Neuronal stem cell (in vitro differentiated cells): ENCODE data around the gene CAPRIN2.

ENCODE experiments used
- DNase-seq: peaks from one replicate; pipeline ENCODE4 v3.0.0-alpha.2; 2013; ENCODE audit warnings: low spot score
- H2AFZ ChIP-seq: one replicate; pipeline ENCODE4 v1.6.1; 2013; ENCODE audit warnings: mild to moderate bottlenecking, low read length, inconsistent platforms
- H2AK5ac ChIP-seq: 2 replicates; pipeline ENCODE4 v1.6.1; 2013; ENCODE audit warnings: low read depth, mild to moderate bottlenecking, inconsistent platforms, low read length, moderate library complexity, mixed read lengths
- H2BK120ac ChIP-seq: 2 replicates; pipeline ENCODE4 v1.6.1; 2013; ENCODE audit warnings: low read depth, mild to moderate bottlenecking, inconsistent platforms, low read length, moderate library complexity, mixed read lengths
- H2BK12ac ChIP-seq: one replicate; pipeline ENCODE4 v1.6.1; 2013; ENCODE audit warnings: low read length, inconsistent platforms
- H2BK15ac ChIP-seq: 2 replicates; pipeline ENCODE4 v1.6.1; 2013; ENCODE audit warnings: mild to moderate bottlenecking, low read length, inconsistent platforms, mixed read lengths
- H2BK5ac ChIP-seq: one replicate; pipeline ENCODE4 v1.6.1; 2013; ENCODE audit warnings: inconsistent platforms, mild to moderate bottlenecking, low read length, moderate library complexity
- H3K14ac ChIP-seq: one replicate; pipeline ENCODE4 v1.6.1; 2013; ENCODE audit warnings: low read length, inconsistent platforms
- H3K18ac ChIP-seq: 2 replicates; pipeline ENCODE4 v1.6.1; 2013; ENCODE audit warnings: low read length, inconsistent platforms
- H3K23ac ChIP-seq: 2 replicates; pipeline ENCODE4 v1.6.1; 2013; ENCODE audit warnings: low read depth, mild to moderate bottlenecking, mixed read lengths, low read length, inconsistent platforms; ENCODE audit not compliant: poor library complexity
- H3K27ac ChIP-seq: replicated peaks from 3 replicates; pipeline ENCODE4 v1.5.1; 2013; ENCODE audit warnings: low read length, inconsistent platforms
- H3K27me3 ChIP-seq, 3 experiments: 2 replicates each; pipeline ENCODE4 v1.6.1; 2013; ENCODE audit warnings: low read length in 3 of 3, mild to moderate bottlenecking in 2 of 3, inconsistent platforms in 1 of 3, low read depth in 1 of 3, mixed read lengths in 1 of 3, moderate library complexity in 1 of 3; ENCODE audit not compliant: control insufficient read depth in 3 of 3, insufficient read depth in 3 of 3
- H3K36me3 ChIP-seq, 2 donors: replicated peaks in 1 of 2; 2 replicates each; pipeline ENCODE4 v1.6.1; 2013; ENCODE audit warnings: low read length in 2 of 2; ENCODE audit not compliant: control insufficient read depth in 2 of 2, insufficient read depth in 2 of 2
- H3K4ac ChIP-seq: 2 replicates; pipeline ENCODE4 v1.6.1; 2013; ENCODE audit warnings: inconsistent platforms, mild to moderate bottlenecking, low read length, moderate library complexity
- H3K4me1 ChIP-seq, 2 donors: 1 replicate in 1 of 2; 2 replicates in 1 of 2; pipeline ENCODE4 v1.6.1; 2013; ENCODE audit warnings: low read length in 2 of 2, low read depth in 1 of 2; ENCODE audit not compliant: control insufficient read depth in 2 of 2, insufficient read depth in 1 of 2
- H3K4me2 ChIP-seq: one replicate; pipeline ENCODE4 v1.6.1; 2013; ENCODE audit warnings: mild to moderate bottlenecking, low read length, inconsistent platforms; ENCODE audit not compliant: insufficient read depth, poor library complexity, severe bottlenecking
- H3K4me3 ChIP-seq, 2 donors: 2 replicates each; pipeline ENCODE4 v1.5.1; 2013; ENCODE audit warnings: low read length in 2 of 2, mild to moderate bottlenecking in 2 of 2, inconsistent platforms in 1 of 2, moderate library complexity in 1 of 2
- H3K79me1 ChIP-seq: one replicate; pipeline ENCODE4 v1.6.1; 2013; ENCODE audit warnings: low read depth, mild to moderate bottlenecking, inconsistent platforms, low read length, moderate library complexity
- H3K9ac ChIP-seq: one replicate; pipeline ENCODE4 v1.6.1; 2013; ENCODE audit warnings: mild to moderate bottlenecking, low read depth, low read length, inconsistent platforms; ENCODE audit not compliant: poor library complexity
- H3K9me3 ChIP-seq, 2 donors: replicated peaks in 1 of 2; 2 replicates each; pipeline versions ENCODE3 to v1.6.1; 2013; ENCODE audit warnings: low read length in 2 of 2, mild to moderate bottlenecking in 2 of 2, inconsistent platforms in 1 of 2, low read depth in 1 of 2, mixed read lengths in 1 of 2, moderate library complexity in 1 of 2; ENCODE audit not compliant: control insufficient read depth in 2 of 2, insufficient read depth in 1 of 2
- H4K8ac ChIP-seq: one replicate; pipeline ENCODE4 v1.6.1; 2013; ENCODE audit warnings: low read depth, mild to moderate bottlenecking, inconsistent platforms, low read length, moderate library complexity
- H4K91ac ChIP-seq: one replicate; pipeline ENCODE4 v1.6.1; 2013; ENCODE audit warnings: low read length, low read depth, mild to moderate bottlenecking, inconsistent platforms; ENCODE audit not compliant: poor library complexity
- WGBS, 2 donors: extraction: QIAGEN DNeasy Blood & Tissue Kit; methylation state at CpG; one replicate each; pipeline ENCODE4 v1.1.7; 2013; ENCODE audit warnings: missing lambda C conversion rate in 2 of 2, mixed read lengths in 1 of 2; ENCODE audit not compliant: insufficient read length in 2 of 2, insufficient replicate concordance in 1 of 2; ENCODE audit errors: extremely low coverage in 2 of 2; 5-methylcytosine and 5-hydroxymethylcytosine counted together

CAPRIN2 gene

DNA sequence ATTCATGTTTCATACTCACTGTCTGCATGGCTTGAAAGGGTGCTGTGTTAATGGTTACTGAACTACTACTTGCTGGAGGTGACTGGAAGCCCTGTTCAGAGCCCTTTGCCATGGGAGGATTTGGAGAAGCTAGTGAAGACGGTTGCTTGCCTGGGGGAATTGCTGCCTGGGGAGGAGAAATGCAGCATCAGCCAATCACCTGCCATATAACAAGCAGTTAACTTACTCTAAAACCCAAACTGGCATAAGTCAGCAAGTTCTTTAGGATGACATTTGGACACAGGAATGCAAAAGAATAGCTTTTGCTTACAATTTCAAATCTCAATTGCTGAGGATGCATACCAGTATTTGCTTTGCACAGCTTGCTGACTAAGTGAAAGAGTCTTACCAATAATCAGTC is 35.7 kb downstream of the CAPRIN2 start:
- Histone ChIP-seq H3K4me2 (no peak overlapping the region), H4K91ac (no peak overlapping the region), H2BK5ac (no peak overlapping the region), H3K79me1 (no peaks in the 10 kb centered on the region), H3K4me3 (no peak overlapping the region), H3K4me1 (no peaks in the 10 kb centered on the region), H3K27ac (no peak overlapping the region), H3K9ac (no peak overlapping the region), H3K27me3 (no peaks in the 10 kb centered on the region), H2AFZ (no peak overlapping the region), H2AK5ac (no peak overlapping the region), H2BK120ac (no peak overlapping the region), H3K9me3 (no peaks in the 10 kb centered on the region), H3K18ac (no peak overlapping the region), H3K23ac (no peak overlapping the region), H3K4ac (no peak overlapping the region), H2BK15ac (no peak overlapping the region), H3K14ac (no peak overlapping the region), H3K36me3 (peaks cover 4 to 90% of the 10 kb centered on the region in 2 donors), H2BK12ac (no peak overlapping the region), H4K8ac (no peak overlapping the region)
- no CpG with 5 or more reads among the region's 1 CpG for whole genome bisulfite sequencing, 2 donors
- no peak for DNase-seq

DNA sequence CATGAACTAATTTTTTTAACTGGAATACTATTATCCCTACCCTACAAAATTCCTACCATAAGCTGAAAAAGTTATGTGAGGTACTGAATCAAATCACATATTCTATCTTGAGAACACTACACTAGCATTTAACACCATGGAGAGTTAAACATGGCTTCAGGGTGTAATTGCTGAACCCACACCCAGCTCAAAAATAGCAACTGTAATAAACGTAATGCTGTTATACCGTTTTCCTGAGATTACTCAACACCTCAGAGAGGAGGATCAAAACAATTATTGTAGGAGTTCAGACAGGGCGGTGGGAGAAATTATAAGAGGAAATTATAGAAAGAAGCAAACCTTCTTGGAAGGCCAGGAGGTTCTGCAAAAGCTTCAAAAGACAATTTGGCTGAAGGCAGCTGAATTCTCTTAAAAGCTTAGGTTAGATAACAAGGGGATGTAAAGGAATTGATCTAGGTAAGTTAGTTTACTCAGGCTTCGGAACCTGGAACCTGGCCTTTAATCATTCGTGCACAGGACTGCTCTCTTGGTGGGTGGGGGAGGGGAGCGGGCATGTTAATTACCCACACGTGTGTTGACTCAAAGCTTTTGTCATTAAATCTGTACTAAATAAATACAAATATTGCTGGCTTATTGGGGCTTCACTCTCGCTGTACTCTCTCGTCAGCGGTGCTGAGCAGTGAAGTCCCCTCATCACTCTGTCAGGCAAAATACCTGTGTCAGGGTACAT is 47.0 kb downstream of the CAPRIN2 start:
- H3K4me2 ChIP-seq, result no peak overlapping the region
- peaks cover 7 to 38% of the 10 kb centered on the region in 2 donors for H3K36me3 ChIP-seq
- no peak overlapping the region for H4K91ac ChIP-seq
- no peak overlapping the region for H3K18ac ChIP-seq
- H4K8ac ChIP-seq, result no peak overlapping the region
- H2BK12ac ChIP-seq, result no peak overlapping the region
- H3K79me1 ChIP-seq, result no peaks in the 10 kb centered on the region
- H3K4ac ChIP-seq, result no peak overlapping the region
- H2AK5ac ChIP-seq, result no peak overlapping the region
- H3K23ac ChIP-seq, result no peak overlapping the region
- DNase-seq, result no peak
- no peak overlapping the region for H2BK15ac ChIP-seq
- WGBS, 2 donors, result no CpG with 5 or more reads among the region's 10 CpGs
- peaks cover 2% of the 10 kb centered on the region in 2 donors for H3K9me3 ChIP-seq
- no peak overlapping the region for H2AFZ ChIP-seq
- H2BK5ac ChIP-seq, result no peak overlapping the region
- no peak overlapping the region for H2BK120ac ChIP-seq
- H3K9ac ChIP-seq, result no peak overlapping the region
- no peaks in the 10 kb centered on the region for H3K27me3 ChIP-seq
- H3K27ac ChIP-seq, result no peak overlapping the region
- no peak overlapping the region for H3K14ac ChIP-seq
- no peaks in the 10 kb centered on the region for H3K4me1 ChIP-seq
- H3K4me3 ChIP-seq, result no peak overlapping the region

DNA sequence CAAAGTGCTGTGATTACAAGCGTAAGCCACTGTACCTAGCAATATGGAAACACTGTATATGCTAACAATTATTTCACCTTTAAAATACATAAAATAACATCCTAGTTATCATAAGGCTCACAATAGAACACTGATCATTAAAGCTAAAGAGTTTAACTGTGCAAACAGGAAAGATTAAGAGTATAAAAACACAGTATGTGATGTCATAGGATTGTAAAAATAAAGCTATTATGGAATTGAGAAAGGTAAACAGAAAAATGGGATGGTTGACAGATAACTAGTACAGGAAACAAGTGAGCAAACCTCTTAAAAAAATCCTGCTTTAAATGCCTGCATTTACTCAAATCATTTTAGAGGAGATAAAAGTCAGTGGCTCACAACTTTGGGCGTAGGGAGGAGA is 48.3 kb downstream of the CAPRIN2 start:
- H3K9ac ChIP-seq, result no peak overlapping the region
- no peak overlapping the region for H3K27ac ChIP-seq
- H3K14ac ChIP-seq, result no peak overlapping the region
- no peak overlapping the region for H2BK12ac ChIP-seq
- H2AK5ac ChIP-seq, result no peak overlapping the region
- no peak overlapping the region for H3K23ac ChIP-seq
- no peak overlapping the region for H3K4me3 ChIP-seq
- no peak overlapping the region for H2AFZ ChIP-seq
- no peak overlapping the region for H2BK5ac ChIP-seq
- no peak overlapping the region for H4K8ac ChIP-seq
- no peak overlapping the region for H3K4me2 ChIP-seq
- no peaks in the 10 kb centered on the region for H3K4me1 ChIP-seq
- WGBS, 2 donors, result no CpG with 5 or more reads among the region's 2 CpGs
- peaks cover 2% of the 10 kb centered on the region in 2 donors for H3K9me3 ChIP-seq
- H3K18ac ChIP-seq, result no peak overlapping the region
- H4K91ac ChIP-seq, result no peak overlapping the region
- H2BK120ac ChIP-seq, result no peak overlapping the region
- H3K36me3 ChIP-seq, result peaks cover 5 to 29% of the 10 kb centered on the region in 2 donors
- H3K27me3 ChIP-seq, result no peaks in the 10 kb centered on the region
- DNase-seq, result no peak
- H2BK15ac ChIP-seq, result no peak overlapping the region
- no peaks in the 10 kb centered on the region for H3K79me1 ChIP-seq
- no peak overlapping the region for H3K4ac ChIP-seq

DNA sequence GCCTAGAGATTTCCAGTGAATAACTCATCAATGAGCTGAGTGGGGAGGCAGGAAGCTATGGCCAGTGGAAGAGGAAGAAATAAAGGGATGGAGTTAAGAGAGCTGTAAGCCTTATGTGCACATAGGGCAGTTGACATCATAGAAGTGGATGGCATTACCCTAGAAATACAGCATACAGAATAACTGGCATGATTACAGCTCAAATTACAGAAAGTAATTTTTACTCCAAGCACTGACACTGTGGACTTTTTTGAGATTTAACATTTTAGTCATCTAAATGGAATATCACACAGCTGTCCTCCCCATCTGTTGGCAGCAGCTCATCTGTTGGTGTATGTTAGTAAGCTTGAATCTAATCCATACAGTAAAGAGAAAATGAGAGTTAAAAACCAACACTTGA is 53.7 kb downstream of the CAPRIN2 start:
- Histone ChIP-seq H3K27me3 (no peaks in the 10 kb centered on the region), H2AK5ac (no peak overlapping the region), H3K23ac (no peak overlapping the region), H4K8ac (no peak overlapping the region), H3K79me1 (no peaks in the 10 kb centered on the region), H3K36me3 (no peaks in the 10 kb centered on the region), H3K4me2 (no peak overlapping the region), H3K4ac (no peak overlapping the region), H3K14ac (no peak overlapping the region), H2BK5ac (no peak overlapping the region), H4K91ac (no peak overlapping the region), H3K18ac (no peak overlapping the region), H2AFZ (no peak overlapping the region), H2BK12ac (no peak overlapping the region), H3K9me3 (no peaks in the 10 kb centered on the region), H3K9ac (no peak overlapping the region), H3K27ac (no peak overlapping the region), H3K4me1 (no peaks in the 10 kb centered on the region), H3K4me3 (no peak overlapping the region), H2BK120ac (no peak overlapping the region), H2BK15ac (no peak overlapping the region)
- DNase-seq, result no peak
